ENCODE results near the gene ISCU.
"Not testable (repeated sequence)": the region's sequence is repeated elsewhere in the genome, so short reads cannot be mapped to it uniquely, and the experiment has no call there.

ISCU gene

DNA sequence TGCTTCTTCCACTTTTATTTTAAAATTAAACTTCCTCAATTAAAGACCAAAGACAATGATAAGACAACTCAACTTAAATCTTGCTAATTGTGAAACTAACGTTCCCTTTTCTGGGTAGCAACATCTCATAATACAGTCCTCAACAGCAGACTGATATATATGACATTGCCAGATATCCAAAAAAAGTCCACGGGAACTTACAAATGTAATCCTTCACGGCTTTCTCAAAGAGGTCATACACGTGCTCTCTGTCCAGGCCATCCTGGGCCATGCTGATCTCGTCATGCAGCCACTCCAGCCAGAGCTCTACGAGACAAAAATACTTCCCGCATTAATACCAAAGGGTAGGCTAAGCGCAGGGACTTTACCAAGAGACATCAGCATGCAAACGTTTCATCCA, 14.7 kb upstream of the ISCU start:
- no peak for DNase-seq

GRCh38 chr12:108548954-108549521, 13.4 kb upstream of the ISCU start:
- DNase-seq, result no peak

- no peak for DNase-seq
Observed at GRCh38 chr12:108551535-108551934, 10.9 kb upstream of the ISCU start.

GRCh38 chr12:108553799-108554198, 8.6 kb upstream of the ISCU start:
- DNase-seq, result no peak

- not testable (repeated sequence) for DNase-seq
Observed at GRCh38 chr12:108555383-108555782, 7.0 kb upstream of the ISCU start.

- DNase-seq, result no peak
Observed at GRCh38 chr12:108559007-108559655, 3.3 kb upstream of the ISCU start.

GRCh38 chr12:108559748-108560147, 2.6 kb upstream of the ISCU start:
- no peak for DNase-seq

GRCh38 chr12:108560321-108560721, 2.1 kb upstream of the ISCU start:
- DNase-seq, result no peak

GRCh38 chr12:108560752-108561719, 1.4 kb upstream of the ISCU start, which contains the start of gene SART3:
TSS of gene SART3 (minus strand) at chr12:108561173. CDS start at chr12:108561154, 19 bp downstream.
- DNase-seq, result peak; percentile 91

DNA sequence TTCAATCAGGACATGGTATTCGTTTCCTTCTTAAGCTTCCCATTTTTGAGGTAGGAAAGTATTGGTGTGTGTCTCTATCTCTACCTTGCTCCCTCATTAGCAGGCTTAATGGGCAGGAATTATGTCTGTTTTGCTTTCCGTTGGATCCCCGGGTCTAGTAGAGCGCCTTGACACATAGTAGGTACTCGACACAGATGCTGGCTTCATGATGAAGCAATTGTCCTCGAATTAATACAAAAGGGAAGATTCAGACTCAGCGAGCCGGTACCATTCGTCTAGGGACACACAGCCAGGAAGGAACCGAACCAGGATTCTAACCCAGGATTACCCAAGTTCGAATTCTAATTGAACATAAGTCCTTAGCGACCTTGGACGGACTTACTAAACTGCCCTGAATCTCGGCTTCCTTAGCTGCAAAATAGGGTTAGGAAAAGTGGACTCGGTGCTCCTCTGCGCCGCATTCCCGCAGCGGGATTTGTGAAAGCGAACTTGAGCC, 496 bp upstream of the ISCU start:
- DNase-seq, result peak; percentile 48

- peak; percentile 67 for DNase-seq
Observed at GRCh38 chr12:108563136-108563803, 874 bp downstream of the ISCU start.

DNA sequence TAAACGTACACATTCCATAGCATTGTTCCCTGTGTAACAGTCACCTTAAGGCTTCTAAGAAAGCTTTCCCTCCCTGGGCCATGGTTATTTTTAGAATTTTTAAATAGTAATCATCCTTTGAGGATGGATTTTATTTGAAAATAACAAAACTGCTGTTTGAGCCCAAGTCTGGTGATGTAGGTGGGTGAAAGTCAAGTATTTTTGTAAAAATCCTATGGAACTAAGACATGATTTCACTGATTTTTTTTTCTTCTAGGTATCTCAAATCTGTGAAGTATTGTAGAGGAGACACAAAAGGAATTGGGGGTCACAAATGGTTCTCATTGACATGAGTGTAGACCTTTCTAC, 1.4 kb downstream of the ISCU start:
- no peak for DNase-seq

DNA sequence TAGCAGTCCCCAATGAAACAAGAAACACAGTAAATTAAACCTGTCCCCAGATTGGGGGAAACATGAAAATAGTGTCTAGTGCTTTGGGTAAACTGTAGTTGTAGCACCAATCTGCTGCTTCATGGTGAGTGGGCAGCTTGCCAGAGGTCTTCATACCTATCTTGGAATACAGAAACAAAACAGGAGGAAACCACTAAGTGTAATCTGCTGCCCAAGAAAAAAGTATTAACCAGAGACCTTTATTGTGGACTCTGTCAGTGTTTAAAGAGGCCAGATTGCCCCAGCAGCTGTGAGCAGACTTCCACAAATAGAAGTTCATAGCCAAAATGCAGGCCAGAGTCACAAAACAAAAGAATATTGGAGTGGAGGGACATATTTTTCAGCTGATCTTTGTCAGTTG, 2.3 kb downstream of the ISCU start:
- DNase-seq, result no peak

DNA sequence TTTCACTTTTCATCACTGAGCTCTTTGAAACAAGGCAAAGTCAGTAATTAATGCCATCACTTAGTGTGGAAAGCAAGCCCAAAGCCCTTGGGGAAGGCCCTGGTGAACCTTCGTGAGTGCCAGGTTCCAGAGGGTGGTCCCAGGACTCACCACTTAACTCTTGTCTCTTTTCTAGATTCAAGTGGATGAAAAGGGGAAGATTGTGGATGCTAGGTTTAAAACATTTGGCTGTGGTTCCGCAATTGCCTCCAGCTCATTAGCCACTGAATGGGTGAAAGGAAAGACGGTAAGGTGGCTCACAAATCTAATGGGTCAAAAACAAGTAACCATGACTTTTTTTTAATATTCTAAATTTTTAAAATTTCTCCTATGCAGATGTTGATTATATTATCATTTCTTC, 2.8 kb downstream of the ISCU start:
- DNase-seq, result no peak

DNA sequence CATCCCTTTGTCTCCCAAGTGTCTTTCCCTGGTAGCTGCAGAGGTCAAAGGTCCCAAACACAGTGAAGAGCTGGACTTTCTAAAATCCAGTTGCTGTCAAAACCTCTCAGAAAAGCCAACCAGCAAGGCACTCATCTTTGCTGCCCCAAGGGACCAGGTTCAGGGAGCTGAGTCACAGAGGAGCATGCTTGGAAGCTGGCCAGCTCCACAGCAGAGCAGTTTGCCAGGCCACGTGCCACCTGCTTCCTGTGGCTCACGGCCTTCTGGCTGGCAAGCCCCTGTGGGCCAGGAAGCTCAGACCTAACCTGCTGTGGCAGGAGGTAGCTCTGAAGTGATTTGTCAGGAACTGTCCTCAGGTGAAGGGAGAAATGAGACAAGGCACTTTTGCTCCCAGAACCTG, 3.6 kb downstream of the ISCU start:
- peak; percentile 16 for DNase-seq

- no peak for DNase-seq
Observed at GRCh38 chr12:108566452-108566851, 4.1 kb downstream of the ISCU start.

DNA sequence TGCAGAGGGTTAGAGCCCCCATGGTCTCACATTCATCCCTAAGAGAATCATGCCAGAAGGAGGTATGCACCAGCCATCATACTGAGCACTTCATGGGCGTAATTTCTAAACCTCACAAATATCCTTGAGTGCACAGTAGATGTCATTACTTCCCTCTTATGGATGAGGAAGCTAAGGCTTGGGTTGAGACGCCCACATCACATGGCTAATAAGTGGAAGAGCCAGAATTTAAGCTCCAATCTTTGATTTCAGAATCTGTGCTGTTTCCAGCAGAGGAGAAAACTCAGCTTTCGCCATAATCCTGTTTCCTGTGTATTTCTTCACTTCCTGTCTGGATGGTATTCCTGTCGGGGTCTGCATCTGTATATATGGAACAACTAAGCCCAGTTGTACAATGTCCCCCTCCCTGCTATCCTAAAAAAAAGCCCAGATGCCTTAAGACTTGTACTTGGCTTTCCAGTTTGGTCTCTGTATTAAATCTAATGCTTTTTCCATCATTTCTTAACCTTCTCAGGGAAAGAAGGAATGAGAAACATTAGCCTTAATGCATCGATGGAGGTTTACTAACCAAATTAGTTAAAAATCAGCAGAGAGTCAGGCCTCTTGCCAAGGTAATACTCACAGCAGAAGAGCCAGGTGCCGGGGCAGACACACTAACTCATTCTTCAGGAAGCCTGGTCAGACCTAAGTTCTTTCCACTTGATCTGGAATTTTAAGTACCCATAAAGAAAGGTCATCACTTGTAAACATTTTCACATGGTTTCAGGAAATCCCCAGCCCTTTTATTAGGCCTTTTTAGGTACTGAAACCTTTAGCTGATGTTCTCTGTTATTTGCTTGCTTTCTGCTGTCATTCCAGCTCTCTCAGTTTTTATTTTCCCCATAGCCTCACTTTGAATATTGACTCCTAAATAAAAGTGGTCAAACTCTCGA, 5.3 kb downstream of the ISCU start:
- DNase-seq, result peak; percentile 36

GRCh38 chr12:108568338-108569154, 6.2 kb downstream of the ISCU start:
- no peak for DNase-seq

- DNase-seq, result peak; percentile 32
Observed at GRCh38 chr12:108570743-108571608, 8.6 kb downstream of the ISCU start.

DNA sequence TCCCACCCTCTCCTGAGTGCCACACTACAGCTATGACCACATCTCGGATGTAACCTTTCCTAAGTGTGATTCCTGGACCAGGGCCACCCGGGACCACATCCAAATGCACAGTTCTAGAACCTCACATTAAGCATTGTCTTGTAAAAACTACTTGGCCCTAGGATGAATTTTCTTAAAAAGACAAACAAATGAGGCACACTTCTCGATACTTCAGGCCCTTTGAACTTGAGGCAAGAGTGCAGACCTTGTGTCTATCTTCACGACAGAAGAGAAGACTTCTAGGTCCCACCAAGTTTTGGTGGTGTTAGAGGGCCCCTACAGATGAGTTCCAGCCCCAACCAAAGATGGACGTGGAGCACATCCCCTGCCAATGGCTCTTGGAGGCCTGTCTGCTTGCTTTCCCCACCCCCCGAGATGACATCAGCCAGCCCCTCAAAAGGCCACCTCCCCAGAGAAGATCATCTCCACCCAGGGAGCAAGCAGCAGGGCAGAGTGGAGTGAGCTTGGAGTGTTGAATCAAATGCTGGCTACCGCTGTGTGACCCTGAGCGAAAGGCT, 9.3 kb downstream of the ISCU start:
- DNase-seq, result no peak

Data from kidney glomerular epithelial cell (primary cell).